Measurements from ENCODE around the gene TMEM235. TPM values are rescaled to one million over a fixed set of nuclear protein-coding genes. Genes with fewer than 3 reads are reported as not detected.

The TMEM235 gene
- total RNA-seq, 1 donor from 2014 or later: not detected

- DNase-seq (ENCODE audit: low read depth): no peak
Observed at GRCh38 chr17:78271419-78272170, 40.2 kb downstream of the TMEM235 start.

GRCh38 chr17:78272181-78272913 lies 40.9 kb downstream of the TMEM235 start:
- DNase-seq (ENCODE audit: low read depth): peak; percentile 87

GRCh38 chr17:78272914-78273258 lies 41.5 kb downstream of the TMEM235 start:
- no peak for DNase-seq (ENCODE audit: low read depth)

DNA sequence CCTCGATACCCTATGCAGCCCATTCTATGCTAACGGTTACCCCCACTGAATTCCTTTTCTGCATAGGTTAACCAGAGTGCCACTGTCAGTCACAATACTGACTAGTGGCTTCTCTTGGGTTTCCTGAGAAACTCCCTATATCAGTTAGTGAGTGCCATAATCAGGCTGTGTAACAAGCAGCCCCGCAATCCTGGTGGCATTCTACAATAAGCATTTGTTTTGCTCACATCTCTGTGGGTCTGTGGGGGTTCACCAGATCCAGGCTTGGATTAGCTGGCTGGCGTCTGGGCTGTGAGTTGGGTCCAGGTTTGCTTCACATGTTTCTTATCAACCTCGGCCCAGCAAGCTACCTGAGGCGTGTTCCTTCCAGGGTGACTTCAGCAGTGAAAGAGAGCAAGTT lies 42.4 kb downstream of the TMEM235 start:
- DNase-seq (ENCODE audit: low read depth): no peak

DNA sequence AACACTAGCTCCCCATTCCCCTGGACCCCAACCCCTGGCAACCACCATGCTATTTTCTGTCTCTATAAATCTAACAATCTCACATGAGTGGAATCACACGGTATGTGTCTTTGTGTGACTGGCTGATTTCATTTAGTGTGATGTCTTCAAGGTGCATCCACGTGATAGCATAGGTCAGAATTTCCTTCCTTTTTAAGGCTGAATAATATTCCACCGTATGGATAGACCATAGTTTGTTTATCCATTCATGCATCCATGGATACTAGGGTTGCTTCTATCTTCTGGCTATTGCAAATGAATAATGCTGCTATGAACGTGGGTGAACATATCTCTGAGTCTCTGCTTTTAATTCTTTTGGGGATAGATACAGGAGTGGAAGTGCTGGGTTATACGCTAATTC lies 43.9 kb downstream of the TMEM235 start:
- DNase-seq (ENCODE audit: low read depth): no peak

GRCh38 chr17:78276098-78276887 lies 44.9 kb downstream of the TMEM235 start:
- DNase-seq (ENCODE audit: low read depth): peak; percentile 86

DNA sequence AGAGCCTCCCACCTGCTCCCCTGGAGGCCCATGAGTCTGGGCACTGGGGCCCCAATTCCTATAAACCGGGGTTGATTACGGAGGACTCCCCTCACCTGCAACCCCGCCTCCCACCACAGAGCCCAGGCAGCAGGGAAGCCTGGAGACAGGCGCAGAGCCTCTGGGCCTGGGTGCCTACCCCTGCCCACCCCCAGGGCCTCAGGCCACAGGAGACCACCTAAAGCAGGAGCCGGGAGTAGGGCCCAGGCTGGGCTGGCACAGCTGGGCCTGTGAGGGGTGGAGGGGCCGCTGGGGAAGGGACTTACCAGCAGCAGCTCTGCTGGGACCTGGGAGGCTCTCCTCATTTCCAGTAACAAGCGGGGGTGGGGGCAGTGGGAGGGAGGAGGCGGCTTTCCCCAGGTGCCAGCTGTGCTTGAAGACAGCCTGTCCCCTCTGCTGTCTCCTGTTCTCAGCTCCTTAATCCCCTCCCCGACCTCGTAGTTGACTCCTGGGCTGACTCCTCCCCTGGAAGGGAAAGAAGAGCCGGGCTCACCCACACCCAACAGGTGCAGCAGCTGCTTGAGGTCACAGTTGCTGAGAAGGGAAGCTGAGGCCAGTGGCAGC lies 46.8 kb downstream of the TMEM235 start:
- peak; percentile 95 for DNase-seq (ENCODE audit: low read depth)

DNA sequence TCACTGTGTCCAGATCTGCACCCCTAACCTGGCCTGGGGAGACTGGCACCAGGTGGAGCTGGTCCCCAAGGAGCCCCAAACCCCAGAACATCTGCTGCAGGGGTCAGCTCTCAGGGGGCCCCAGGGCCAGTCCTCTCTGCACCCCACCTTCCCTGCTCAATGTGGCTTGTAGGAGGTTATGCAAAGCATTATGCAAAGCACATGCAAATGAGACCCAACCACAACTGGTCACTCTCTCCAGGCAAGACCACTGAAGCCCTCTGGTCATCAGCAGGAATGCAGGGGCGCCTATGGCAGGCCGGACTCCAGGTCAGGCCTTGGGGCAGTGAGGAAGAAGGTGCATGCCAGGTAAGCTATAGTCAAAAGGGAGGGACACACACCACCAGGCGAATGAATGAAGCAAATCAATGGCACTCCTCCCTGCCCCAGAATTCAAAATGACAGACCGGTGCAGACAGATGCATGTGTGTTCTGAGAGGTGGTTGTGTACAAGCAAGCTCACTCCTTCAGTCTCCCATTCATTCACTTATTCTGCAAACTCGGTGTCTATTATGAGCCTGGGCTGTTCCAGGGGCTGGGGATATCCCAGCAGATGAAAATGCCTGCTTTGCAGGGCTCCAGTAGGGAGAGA lies 48.0 kb downstream of the TMEM235 start:
- DNase-seq (ENCODE audit: low read depth): no peak

GRCh38 chr17:78281249-78281845 lies 49.9 kb downstream of the TMEM235 start:
- DNase-seq (ENCODE audit: low read depth): no peak

DNA sequence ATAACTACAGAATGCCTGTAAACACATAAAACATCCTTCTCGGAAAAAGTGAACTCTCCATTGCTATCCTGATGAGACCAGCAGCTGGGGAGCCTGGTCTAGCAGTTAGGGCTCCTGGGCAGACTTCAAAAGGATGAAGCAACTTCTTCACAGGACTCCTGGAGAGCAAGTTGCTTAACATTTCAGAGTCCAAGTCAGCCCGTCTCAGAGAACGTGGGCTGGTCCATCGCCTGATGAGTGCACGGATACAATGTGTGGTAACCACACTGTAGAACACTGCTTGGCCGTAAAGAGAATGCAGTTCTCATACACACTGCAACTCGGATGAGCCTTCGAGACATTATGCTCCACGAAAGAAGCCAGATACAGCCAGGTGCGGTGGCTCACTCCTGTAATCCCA lies 52.7 kb downstream of the TMEM235 start:
- no peak for DNase-seq (ENCODE audit: low read depth)

- no peak for DNase-seq (ENCODE audit: low read depth)
Observed at GRCh38 chr17:78289004-78289403, 57.6 kb downstream of the TMEM235 start.

- DNase-seq (ENCODE audit: low read depth): peak; percentile 89
Observed at GRCh38 chr17:78289802-78290363, 58.5 kb downstream of the TMEM235 start.

Other genes starting within 250 kb of the TMEM235 start
- gene TMC6, start 102.9 kb upstream of the TMEM235 start, total RNA-seq: 2.9 and 3.1 TPM in 2 replicates
- not detected in 2 replicates for gene TMC8, start 100.9 kb upstream of the TMEM235 start, total RNA-seq
- gene C17orf99, start 85.2 kb upstream of the TMEM235 start, total RNA-seq: not detected in 2 replicates
- 77.0 and 109 TPM in 2 replicates for gene SYNGR2, start 63.0 kb upstream of the TMEM235 start, total RNA-seq
- 3.6 and 4.5 TPM in 2 replicates for gene TK1, start 44.6 kb upstream of the TMEM235 start, total RNA-seq
- 23.3 and 23.9 TPM in 2 replicates for gene AFMID, start 44.3 kb upstream of the TMEM235 start, total RNA-seq
- gene BIRC5, start 17.4 kb upstream of the TMEM235 start, total RNA-seq: 2.7 and 2.8 TPM in 2 replicates
- gene SOCS3, start 128.4 kb downstream of the TMEM235 start, total RNA-seq: 36.0 and 38.3 TPM in 2 replicates
- 37.9 and 53.2 TPM in 2 replicates for gene PGS1, start 147.0 kb downstream of the TMEM235 start, total RNA-seq

Data from myocyte (in vitro differentiated cells).